HEK293T (cell line): Measurements from ENCODE around the gene HS3ST4.

Source experiments
- CTCF ChIA-PET: fragments of 350-600 bp; formaldehyde crosslinking; extraction: SDS; loops from one replicate; lab custom pipeline; 2021; ENCODE audit warnings: antibody characterized with exemption, inconsistent platforms; lab: Yijun Ruan, JAX
- POLR2A ChIA-PET: fragments of 350-600 bp; formaldehyde crosslinking; extraction: SDS; loops from one replicate; lab custom pipeline; 2020; ENCODE audit warnings: antibody characterized with exemption, inconsistent platforms; lab: Yijun Ruan, JAX
- DNase-seq: peaks from one replicate; pipeline ENCODE4 v3.0.0; 2012; ENCODE audit warnings: mixed read lengths; ENCODE audit errors: extremely low spot score
- ARNT ChIP-seq: fragments of 450-650 bp; IDR thresholded peaks from 2 replicates; pipeline ENCODE4 v1.6.1; 2017; ENCODE audit warnings: mild to moderate bottlenecking
- BHLHE40 ChIP-seq: fragments of 450-650 bp; IDR thresholded peaks from 2 replicates; pipeline ENCODE4 v1.6.1; 2016; ENCODE audit warnings: mild to moderate bottlenecking, moderate library complexity, borderline replicate concordance
- CTBP1 ChIP-seq: fragments of 450-650 bp; IDR thresholded peaks from 2 replicates; pipeline ENCODE4 v1.6.1; 2016; ENCODE audit warnings: borderline replicate concordance
- ELF4 ChIP-seq: fragments of 450-650 bp; IDR thresholded peaks from 2 replicates; pipeline ENCODE4 v1.6.1; 2017; ENCODE audit warnings: antibody characterized with exemption
- FOXA1 ChIP-seq: fragments of 450-650 bp; IDR thresholded peaks from 2 replicates; pipeline ENCODE4 v1.6.1; 2016; ENCODE audit warnings: mild to moderate bottlenecking
- FOXK2 ChIP-seq: fragments of 450-650 bp; IDR thresholded peaks from 2 replicates; pipeline ENCODE4 v1.6.1; 2016; ENCODE audit warnings: mild to moderate bottlenecking
- FOXM1 ChIP-seq: fragments of 450-650 bp; IDR thresholded peaks from 2 replicates; pipeline ENCODE4 v1.6.1; 2017; ENCODE audit warnings: mild to moderate bottlenecking, borderline replicate concordance
- HDGF ChIP-seq: fragments of 450-650 bp; IDR thresholded peaks from 2 replicates; pipeline ENCODE4 v1.6.1; 2017; ENCODE audit warnings: antibody characterized with exemption, borderline replicate concordance
- L3MBTL2 ChIP-seq: fragments of 450-650 bp; conservative IDR thresholded peaks from 2 replicates; pipeline ENCODE4 v1.6.1; 2016; ENCODE audit warnings: mild to moderate bottlenecking
- LEF1 ChIP-seq: fragments of 450-650 bp; IDR thresholded peaks from 2 replicates; pipeline ENCODE4 v1.6.1; 2017; ENCODE audit warnings: mild to moderate bottlenecking, borderline replicate concordance
- NFRKB ChIP-seq: fragments of 450-650 bp; IDR thresholded peaks from 2 replicates; pipeline ENCODE4 v1.6.1; 2016; ENCODE audit warnings: mild to moderate bottlenecking, moderate library complexity
- PKNOX1 ChIP-seq: fragments of 450-650 bp; IDR thresholded peaks from 2 replicates; pipeline ENCODE4 v1.6.1; 2016
- SP1 ChIP-seq: fragments of 450-650 bp; IDR thresholded peaks from 2 replicates; pipeline ENCODE4 v1.6.1; 2017
- SUZ12 ChIP-seq: fragments of 450-650 bp; IDR thresholded peaks from 2 replicates; pipeline ENCODE4 v1.6.1; 2016; ENCODE audit warnings: mild to moderate bottlenecking
- TARDBP ChIP-seq: fragments of 450-650 bp; IDR thresholded peaks from 2 replicates; pipeline ENCODE4 v1.6.1; 2016
- ZNF384 ChIP-seq: fragments of 450-650 bp; IDR thresholded peaks from 2 replicates; pipeline ENCODE4 v1.6.1; 2016

HS3ST4 gene

GRCh38 chr16:26053889-26054288 is 362.1 kb downstream of the HS3ST4 start:
- no peak for DNase-seq
- TF ChIP-seq FOXK2: no peak
- no peak for TF ChIP-seq NFRKB
- TF ChIP-seq SP1: no peak
- TF ChIP-seq LEF1: no peak
- no peak for TF ChIP-seq L3MBTL2
- TF ChIP-seq BHLHE40: no peak
- TF ChIP-seq CTBP1: no peak
- ChIA-PET POLR2A (no interaction called here), CTCF (no interaction called here)

DNA sequence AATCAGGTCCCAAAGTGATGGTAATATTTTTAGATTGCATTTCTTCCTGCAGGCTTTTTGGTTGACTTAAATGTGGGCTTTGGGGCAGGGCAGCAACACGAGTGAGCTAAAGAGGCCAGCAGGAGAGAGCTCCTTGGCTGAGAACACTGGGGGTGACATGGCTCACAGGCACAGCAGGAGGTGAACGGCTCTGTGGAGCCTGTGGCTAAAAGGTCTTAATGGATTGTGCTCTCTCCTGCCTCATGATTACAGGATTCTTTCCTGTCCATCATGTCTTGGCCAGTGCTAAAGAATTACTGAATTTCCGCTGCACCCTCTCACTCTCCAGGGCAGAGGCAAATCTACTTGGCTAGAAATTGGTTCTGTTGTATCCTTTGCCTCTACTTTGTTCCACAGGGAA is 366.6 kb downstream of the HS3ST4 start:
- ChIA-PET CTCF (no interaction called here), POLR2A (no interaction called here)
- TF ChIP-seq FOXM1 (no peak), CTBP1 (no peak), NFRKB (no peak), TARDBP (no peak), HDGF (no peak), SP1 (no peak), L3MBTL2 (no peak), ELF4 (no peak), ZNF384 (no peak), FOXA1 (no peak), PKNOX1 (no peak), ARNT (no peak), FOXK2 (no peak), BHLHE40 (no peak), SUZ12 (no peak), LEF1 (no peak)
- no peak for DNase-seq

GRCh38 chr16:26070302-26071100 is 378.7 kb downstream of the HS3ST4 start:
- ChIA-PET POLR2A (no interaction called here), CTCF (no interaction called here)
- no peak for TF ChIP-seq FOXA1
- TF ChIP-seq FOXM1: no peak
- TF ChIP-seq SP1: no peak
- TF ChIP-seq ZNF384: no peak
- TF ChIP-seq PKNOX1: no peak
- no peak for TF ChIP-seq LEF1
- no peak for TF ChIP-seq L3MBTL2
- no peak for TF ChIP-seq ELF4
- TF ChIP-seq NFRKB: no peak
- TF ChIP-seq BHLHE40: no peak
- TF ChIP-seq TARDBP: no peak
- no peak for DNase-seq

- TF ChIP-seq ARNT (no peak), L3MBTL2 (no peak), LEF1 (no peak), NFRKB (no peak), BHLHE40 (no peak)
- ChIA-PET CTCF (no interaction called here), POLR2A (no interaction called here)
- no peak for DNase-seq
These were observed 379.5 kb downstream of the HS3ST4 start for GRCh38 chr16:26071101-26071866.

GRCh38 chr16:26078716-26079355 is 387.1 kb downstream of the HS3ST4 start:
- no peak for DNase-seq
- POLR2A ChIA-PET: no interaction called here
- CTCF ChIA-PET: no interaction called here
- TF ChIP-seq LEF1 (no peak), FOXM1 (no peak), FOXA1 (no peak), ELF4 (no peak), ARNT (no peak), L3MBTL2 (no peak), HDGF (no peak), PKNOX1 (no peak), SUZ12 (no peak), CTBP1 (no peak), NFRKB (no peak), TARDBP (no peak), ZNF384 (no peak), BHLHE40 (no peak), FOXK2 (no peak), SP1 (no peak)

- CTCF ChIA-PET: interaction anchor here (0.7 kb wide), 1 partner anchor 673 kb away, joined by 3 read pairs; no protein-coding TSS in a partner anchor
- DNase-seq: no peak
- POLR2A ChIA-PET: no interaction called here
- TF ChIP-seq HDGF: no peak
- TF ChIP-seq PKNOX1: no peak
- no peak for TF ChIP-seq NFRKB
- TF ChIP-seq L3MBTL2: no peak
- no peak for TF ChIP-seq ZNF384
- no peak for TF ChIP-seq FOXK2
- TF ChIP-seq FOXA1: no peak
- TF ChIP-seq BHLHE40: no peak
- no peak for TF ChIP-seq LEF1
- TF ChIP-seq SUZ12: no peak
These were observed 395.3 kb downstream of the HS3ST4 start for GRCh38 chr16:26087091-26087490.
